GM18502 (cell line): ENCODE results near the gene PAM.
A peak's percentile ranks its signal among the peaks of the same experiment; 100 is the strongest.

Experiments
- ATAC-seq: cut with Tn5 transposase; IDR thresholded peaks from one replicate; pipeline ENCODE4 v1.9.1; 2021; ENCODE audit warnings: mild to moderate bottlenecking; ENCODE audit not compliant: unreplicated experiment, poor library complexity

The PAM gene

DNA sequence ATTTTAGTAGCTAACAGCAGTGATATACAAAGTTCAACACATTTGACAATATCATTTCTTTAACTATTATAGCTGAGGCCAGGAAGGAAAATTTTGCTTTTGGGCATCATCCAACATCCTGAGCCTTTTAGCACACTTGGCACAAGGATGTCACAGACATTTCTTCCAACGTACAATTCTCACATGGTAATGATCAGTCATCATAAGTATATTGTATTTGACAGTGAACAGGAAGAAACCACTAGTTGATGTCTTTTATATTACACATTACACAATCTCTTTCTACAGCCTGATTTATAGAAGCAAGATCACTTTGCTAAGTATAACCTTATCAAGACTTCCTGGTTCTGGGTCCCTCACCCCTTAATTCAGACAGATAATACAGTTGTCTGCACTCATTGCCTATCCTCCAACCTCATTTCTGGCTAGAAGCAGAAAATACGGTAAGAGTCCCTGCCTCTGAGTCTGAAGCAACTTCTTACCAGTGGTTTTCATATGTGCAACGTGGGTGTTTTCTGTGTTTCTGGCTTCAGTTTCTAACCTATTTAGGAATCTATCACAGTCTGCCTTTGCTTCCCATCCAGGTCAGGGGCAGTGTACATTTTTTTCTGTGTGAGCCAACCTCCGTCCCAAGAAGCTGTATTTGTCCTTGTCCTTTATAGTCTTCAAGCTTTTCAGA is 167.8 kb downstream of the PAM start:
- no peak for ATAC-seq

DNA sequence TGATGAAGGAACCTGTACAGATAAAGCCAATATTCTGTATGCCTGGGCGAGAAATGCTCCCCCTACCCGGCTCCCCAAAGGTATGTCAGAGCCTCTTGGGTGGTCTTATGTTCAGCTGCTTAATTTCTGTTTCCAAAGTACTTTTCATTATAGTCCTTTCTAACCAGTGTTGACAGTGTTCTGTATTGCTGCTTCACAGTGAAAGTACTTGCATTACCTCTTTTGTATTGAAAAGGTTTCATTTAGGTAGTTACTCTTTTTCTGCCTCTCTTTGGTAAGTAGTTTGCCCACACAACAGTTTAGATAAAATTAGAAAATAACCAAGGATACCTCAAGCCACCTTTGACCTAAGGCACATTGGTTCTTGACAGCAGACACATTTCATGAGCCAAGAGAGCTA is 169.9 kb downstream of the PAM start:
- no peak for ATAC-seq

DNA sequence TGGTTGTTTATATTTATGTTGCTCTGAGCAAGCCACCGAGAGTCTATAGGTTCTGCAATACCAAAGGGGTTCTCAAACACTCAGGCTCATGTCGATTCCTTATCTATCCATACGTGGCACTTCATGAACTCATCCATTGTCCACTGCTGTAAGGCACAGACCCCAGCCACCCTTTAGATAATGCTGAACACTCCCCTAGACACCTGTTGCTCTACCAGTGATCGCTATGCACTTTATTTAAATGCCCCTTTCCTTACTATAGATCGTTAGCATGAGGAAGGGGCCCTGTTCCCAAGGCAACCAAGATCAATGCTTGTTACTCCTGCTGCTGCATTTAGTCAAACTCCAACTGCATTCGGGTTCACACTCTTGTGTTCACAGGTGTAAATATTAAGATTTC is 171.9 kb downstream of the PAM start:
- ATAC-seq = no peak

DNA sequence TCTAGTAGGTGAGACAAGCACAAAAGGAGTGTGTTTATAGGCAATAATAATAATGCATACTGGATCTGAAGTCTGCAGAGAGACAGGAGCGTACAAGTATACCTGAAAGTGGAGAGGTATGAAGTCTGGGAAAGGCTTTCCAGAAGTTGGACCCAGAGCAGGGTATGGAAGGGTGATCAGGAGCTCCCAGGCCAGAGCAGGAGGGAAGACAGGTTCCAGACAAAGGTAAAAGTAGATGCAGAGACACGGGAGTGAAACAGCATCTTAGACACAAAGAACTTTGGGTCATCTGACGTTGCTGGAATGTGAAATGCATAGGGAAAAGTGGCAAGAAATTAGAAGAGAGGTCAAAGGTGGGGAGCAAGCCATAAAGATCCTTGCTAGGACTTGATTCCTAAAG is 175.1 kb downstream of the PAM start:
- no peak for ATAC-seq

DNA sequence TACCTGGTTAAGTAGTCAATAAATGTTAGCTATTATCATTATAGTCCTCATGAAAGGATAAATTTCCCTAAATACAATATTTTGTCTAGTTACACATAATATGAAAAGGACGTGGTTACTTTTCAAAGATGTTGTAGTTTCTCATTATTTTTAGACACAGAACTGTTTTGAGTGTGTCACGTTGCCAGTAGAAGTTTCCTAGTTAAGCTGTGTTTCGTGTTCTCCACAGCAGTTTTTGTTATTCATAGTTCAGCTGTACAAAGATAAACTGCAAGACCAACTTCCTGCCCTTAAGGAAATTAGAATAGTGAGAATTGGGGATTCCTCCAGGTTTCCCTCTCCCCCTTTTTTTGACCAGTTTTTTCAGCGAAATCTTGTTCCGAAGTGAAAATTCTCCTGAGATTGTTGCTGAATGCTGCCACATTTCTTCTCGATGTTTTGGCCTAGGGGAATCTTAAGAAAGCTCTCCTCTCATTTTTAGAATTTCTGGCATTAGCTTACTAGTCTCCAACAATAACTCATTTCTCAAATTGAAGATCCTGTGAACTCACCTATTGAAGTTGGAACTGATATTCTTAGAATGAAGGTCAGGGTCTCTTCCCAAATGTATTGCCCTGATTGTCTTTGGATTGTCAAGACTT is 176.1 kb downstream of the PAM start:
- no peak for ATAC-seq

DNA sequence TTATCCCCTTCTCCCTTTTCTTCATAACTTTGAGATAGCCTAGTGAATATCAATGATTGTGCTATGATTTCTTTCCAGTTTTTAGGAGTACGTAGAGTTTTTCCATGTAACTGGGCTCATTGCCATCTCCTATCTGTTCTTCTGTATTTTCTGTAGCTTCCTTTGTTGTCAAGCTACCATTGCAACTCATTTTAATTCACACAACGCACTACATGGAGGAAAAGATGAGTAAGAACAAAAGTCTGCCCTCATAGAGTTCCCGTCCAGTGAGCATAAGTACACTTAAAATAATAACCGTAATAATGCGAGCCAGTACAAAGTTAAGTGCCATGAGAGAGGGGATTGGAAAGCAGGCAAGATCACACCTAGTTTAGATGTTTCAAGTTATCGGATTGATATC is 177.7 kb downstream of the PAM start:
- peak; percentile 54 for ATAC-seq

DNA sequence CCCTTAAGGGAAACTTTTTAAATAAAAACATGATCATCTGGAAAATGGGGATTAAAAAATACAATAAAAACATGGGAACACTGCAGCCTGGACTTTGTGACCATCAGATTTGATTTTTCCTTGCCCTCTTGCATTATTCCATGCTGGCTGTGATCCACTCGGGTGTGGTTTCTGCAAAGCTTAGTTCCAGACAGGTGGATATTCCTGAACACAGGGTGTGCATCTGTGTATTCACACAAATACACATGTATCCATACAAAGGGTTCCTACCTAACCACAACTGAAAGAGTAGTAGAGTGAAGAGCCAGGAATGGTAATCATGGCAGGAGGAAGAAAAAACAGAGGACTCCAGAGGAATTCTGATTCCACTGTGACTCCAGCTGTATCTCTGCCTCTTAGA is 178.2 kb downstream of the PAM start:
- no peak for ATAC-seq

DNA sequence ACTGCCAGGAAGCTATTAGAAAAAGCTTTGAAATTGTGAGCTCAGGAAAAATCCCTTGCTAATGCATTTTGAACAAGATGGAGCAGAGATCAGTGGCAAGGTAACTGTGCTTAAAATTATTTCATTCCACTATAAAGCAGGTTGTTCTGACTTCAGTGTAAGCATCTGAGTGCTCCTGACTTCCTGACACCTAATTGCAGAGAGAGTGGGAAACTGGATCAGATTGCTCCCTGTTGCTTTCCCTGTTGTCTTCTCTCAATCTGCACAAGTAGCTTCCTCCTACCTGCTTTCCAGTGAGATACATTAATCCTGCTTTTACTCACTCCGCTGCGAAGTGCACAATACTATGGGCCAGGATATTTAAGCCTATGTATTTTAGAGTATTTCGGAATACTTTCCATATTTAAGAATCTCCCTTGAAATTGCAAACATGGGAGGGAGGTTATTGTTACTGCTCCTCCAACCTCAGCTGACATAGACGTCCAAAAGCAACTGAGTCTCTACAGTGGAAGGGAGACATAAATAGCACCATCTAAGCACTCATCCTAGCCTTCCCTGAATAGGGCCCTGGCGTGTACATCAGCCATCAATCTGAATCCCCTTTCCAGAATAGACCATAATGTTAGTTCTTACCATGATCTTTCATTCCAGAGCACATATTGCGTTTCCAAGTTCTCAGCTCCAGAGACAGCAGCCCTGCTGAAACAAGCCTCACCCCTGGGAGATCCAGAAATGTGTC is 178.8 kb downstream of the PAM start:
- ATAC-seq = no peak

DNA sequence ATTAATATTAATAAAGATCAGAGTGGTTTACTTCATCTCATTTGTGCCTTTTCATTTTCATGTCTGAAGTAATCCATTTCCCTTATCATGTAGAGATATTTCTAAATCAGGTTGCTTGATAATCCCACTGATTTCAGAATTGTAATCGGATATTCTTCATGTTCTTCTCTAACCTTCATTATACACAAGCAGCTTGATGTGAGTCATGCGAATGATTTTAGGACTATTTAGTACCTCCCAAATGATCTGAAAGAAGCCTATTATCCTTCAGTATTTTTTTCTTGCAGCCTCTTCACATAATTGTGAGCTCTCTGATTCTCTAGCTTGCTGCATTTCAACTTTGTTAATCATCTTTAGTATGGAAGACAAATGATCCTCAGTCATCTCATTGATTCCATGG is 182.8 kb downstream of the PAM start:
- no peak for ATAC-seq

DNA sequence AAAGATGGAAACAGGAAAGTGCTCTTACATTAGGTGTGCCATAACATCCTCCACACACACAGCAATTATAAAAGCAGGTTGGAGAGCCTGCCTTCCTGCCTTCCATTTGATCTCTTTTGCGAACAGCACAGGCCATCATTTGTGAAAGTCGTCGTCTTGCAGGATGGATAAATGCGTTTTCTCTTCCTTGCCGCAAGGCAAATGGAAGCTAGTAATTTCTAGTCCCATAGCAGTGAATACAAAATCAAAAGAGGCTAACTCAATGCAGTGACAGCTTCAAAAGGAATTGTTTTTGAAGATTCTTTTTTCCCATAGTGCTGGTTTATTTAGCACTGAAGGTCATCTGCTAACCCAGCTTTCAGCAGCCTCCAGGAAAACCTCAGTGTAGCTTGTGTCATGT is 186.0 kb downstream of the PAM start:
- ATAC-seq = no peak

DNA sequence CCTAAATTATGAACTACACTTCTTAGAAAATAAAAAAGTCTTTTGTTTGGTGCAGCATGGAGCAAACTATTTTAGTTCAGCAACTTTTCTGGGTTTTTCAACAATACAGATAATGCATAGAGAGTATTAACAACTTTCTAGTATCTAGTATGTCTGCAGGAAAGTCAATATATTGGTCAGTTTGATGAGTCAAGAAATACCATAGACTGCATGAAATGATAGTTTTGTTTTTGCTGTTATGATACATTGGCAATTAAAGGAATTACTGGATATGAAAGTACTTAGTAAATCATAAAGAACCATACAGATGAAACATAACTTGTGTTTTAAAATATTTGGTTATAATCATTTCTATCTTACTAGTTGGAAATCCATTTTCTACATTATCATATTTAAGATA is 191.3 kb downstream of the PAM start:
- no peak for ATAC-seq

DNA sequence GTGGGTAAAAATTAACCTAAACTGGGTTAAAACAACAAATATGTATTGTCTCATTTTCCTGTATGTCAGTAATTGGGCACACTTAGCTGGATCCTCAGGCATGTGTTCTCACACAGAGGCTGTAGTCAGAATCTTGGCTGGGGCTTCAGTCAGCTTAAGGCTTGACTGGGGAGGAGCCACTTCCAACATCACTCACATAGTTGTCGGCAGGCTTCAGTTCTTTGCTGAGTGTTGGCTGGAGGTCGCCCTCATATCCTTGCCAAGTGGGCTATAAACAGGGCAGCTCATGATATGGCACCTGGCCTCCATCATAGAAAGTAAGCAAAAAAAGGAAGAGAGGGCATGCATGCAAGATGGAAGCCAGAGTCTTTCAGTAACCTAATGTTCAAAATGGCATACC is 191.9 kb downstream of the PAM start:
- ATAC-seq = no peak

DNA sequence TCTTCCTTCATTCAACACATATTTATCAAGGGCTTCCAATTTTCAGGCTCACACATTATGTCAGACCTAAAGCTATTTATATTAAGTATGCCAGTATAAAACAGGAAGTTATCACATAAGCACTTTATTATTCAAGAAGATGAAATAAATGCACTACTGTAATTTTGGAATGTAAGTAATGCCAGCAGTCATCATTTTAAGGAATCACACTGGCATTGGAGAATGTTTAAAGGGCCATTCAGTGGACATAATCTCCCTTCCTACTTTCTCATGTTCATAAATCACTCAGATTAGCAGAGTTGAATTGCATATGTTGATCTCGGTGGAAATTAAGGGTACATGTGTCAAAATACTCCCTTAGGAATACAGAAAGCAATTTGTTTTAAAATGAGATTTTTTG is 200.4 kb downstream of the PAM start:
- no peak for ATAC-seq

DNA sequence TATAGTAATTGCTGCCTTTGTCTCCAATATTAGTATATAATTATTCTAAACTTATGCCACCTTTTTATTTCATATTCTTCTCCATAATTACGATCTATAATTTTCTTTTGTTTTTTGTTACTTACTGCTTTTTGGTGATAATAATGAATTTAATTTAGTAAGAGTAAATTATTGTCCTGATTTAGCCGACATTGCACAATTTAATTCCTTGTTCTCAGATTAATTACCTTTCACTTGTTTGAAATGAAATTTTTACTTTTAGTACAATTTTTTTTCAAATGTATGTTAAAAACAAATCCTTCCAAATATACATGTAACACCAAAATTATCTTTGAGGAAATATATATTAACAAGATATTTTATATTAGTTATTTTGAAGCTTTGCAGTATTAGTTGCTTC is 201.5 kb downstream of the PAM start:
- no peak for ATAC-seq

DNA sequence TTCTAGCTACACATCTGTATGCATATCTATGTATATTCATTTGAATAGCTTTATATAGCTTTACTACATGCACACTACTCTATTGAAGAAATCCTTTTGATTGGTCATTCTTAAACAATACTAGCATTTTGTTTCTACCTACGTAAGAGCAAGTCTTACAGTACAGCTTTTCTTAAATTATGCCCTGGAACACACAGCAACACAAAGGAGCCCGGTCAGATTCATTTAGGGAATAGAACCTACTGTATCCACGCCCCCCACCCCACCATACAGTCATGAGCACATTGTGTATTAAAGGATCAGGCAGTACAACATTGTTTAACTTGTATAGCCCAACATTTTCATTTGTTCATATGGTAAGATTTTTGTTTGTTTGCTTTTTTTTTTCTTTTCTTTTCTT is 202.0 kb downstream of the PAM start:
- no peak for ATAC-seq

DNA sequence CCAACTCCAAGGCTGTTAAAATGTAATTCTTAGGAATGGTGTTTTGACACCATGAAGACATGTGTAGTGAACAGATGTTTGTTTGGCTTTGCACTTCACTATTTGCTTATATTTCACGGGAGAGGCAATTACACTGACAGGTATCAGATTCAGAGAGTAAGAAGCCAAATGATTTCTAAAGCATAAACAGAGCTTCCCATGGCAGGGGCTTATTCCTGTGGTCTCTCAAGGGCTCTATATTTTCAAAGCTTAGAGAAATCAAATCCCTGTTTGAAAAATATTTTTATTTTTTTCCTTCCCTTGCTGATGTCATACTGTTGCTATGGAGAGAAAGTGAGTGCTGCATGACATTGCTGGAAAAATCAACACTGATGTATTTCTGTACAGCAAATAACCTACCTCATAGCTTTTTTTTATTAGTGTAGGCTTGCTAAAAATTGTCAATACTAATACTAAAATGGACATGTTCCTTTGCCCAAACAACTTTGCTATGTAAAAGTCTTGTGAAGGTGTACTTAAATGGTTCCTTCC is 203.4 kb downstream of the PAM start:
- peak; percentile 24 for ATAC-seq

DNA sequence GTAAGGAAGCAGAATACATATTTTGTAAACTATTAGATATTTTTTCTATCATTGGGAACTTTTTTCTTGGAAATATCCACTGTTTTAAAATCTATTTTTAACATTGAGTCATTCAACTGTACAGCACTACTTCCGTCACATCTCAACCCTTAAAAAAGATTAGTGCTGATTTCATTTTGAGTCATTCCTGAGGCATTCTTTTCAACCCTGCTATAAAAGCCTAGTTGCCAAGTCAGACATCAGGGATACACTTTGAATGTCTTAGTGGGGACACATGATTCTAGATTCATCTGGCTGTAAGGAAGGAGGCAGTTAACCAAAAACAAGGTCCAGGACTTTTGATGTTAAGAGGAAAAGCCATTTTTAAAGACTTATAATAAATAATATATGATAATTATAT is 203.9 kb downstream of the PAM start:
- peak; percentile 76 for ATAC-seq

DNA sequence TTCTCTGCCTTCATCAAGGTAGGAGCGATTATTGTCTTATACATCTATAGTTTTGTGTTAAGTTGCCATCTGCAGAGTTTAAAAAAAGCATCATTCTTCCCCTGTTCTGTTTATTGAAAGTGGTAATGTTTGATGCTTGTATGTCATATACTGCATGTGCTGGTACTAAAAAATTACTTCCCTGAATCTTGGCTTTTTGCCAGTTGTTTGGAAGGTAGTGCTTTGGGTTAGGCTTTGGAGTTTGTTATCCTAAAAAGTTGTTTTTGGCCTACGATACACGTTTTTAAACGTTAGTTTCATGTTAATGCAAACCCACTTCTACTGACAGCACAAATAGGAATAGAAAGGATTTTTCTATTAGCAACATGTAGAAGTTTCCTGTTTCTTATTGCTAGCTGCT is 206.6 kb downstream of the PAM start:
- ATAC-seq = no peak

DNA sequence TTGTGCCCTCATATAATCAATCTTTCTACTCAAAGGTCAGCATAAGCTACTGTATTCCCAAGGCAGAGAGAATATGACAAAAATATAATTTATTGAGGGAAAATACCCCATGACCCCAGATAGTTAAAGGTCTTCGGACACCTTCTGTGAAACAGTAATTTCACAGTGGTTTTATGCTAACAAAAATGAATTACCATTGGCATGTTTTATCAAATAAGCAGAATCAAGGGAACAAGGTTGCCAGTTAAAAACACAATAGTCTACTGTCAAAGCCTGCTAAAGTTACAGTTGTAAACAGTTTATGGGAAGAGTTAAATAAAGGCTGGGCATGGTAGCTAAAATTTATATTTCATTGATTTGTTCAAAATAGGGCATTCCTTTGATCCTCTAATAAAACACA is 210.5 kb downstream of the PAM start:
- ATAC-seq = no peak

DNA sequence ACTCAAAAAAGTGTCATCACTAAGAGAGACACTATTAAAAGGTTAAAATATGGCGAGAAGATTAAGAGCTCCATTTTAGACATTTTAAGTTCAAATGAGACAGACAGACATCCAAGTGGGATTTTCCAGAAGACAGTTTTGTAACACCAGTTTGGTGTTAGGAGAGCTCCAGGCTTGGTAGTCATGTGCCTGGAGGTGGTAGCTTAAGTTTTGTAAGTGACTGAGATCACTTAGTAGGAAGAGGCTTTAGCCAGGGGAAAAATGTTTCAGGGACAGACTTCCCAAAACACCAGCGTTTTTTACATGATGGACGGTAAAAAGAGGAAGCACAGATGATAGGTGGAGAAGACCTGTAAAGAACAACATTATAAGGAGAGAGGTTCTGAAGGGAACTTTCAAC is 214.5 kb downstream of the PAM start:
- ATAC-seq = no peak

DNA sequence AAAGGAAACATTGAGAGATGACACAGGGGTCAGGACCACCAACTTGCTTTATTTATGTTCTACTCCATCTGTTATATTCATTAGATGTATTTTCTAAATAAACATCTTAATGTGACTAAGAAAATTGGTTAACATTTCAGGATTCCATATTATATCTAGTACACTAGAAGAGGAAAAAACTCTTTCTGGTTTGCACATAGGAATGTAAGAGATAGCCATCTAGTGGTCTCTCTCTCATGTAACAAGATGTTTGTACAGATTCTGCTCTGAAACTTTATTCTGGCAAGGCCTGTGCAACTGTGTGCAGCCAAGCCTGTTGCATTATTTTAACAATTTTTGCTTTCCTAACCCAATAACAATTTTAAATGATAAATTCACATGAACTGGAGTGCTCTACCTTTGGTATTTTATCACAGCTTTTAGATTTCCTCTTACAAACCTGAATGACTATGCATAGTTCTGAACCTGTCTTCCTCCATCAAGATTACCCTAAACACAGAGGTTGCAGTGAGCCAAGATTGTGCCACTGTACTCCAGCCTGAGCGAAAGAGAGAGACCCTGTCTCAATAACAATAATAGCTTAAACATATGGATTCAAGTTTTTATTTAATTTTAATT is 216.7 kb downstream of the PAM start:
- peak; percentile 40 for ATAC-seq
